K562 (cell line): ENCODE results near the gene ALDH16A1. TPM values are rescaled to one million over a fixed set of nuclear protein-coding genes. Genes with fewer than 3 reads are reported as not detected.

Experiments
- ATAC-seq: fragments of 200-7000 bp; cut with Tn5 transposase; 3 replicates; pipeline ENCODE4 v1.9.1; 2020; ENCODE audit warnings: moderate library complexity
- BruUV-seq: library from RNA; stranded (reverse); fragments of 400-500 nt; replicated peaks from 2 replicates; lab custom pipeline; 2021; lab: Mats Ljungman, UMichigan
- CTCF ChIA-PET: fragments of 300-600 bp; formaldehyde crosslinking; extraction: SDS; loops from one replicate; lab custom pipeline; 2021; ENCODE audit warnings: low intra/inter-chr PET ratio; lab: Yijun Ruan, JAX
- POLR2A ChIA-PET: fragments of 300-600, 350-650 bp; sonication (Branson Sonifier 250); formaldehyde crosslinking; extraction: SDS; loops from one replicate; lab custom pipeline; 2021; ENCODE audit warnings: antibody characterized with exemption, inconsistent platforms; lab: Yijun Ruan, JAX
- DNase-seq, 4 experiments: peaks; one replicate each; pipeline versions ENCODE4 v3.0.0 to v3.0.0-alpha.2; 2011 to 2018; ENCODE audit warnings: low spot score in 3 of 4, mixed read lengths in 3 of 4; ENCODE audit errors: extremely low read depth in 1 of 4
- FAIRE-seq: peaks from 2 replicates; lab custom pipeline; 2011; peaks lifted over from hg19 to GRCh38; lab: Jason Lieb, UNC
- H2AFZ ChIP-seq: 2 replicates; pipeline ENCODE4 v1.6.0; 2011; ENCODE audit warnings: low read depth, low read length, control low read depth, inconsistent platforms
- H3K27ac ChIP-seq: fragments of 200-600 bp; 3 replicates; pipeline ENCODE4 v1.8.0; 2011; ENCODE audit warnings: low read depth, mild to moderate bottlenecking, control low read depth, inconsistent platforms, low read length, moderate library complexity, mixed read lengths; ENCODE audit errors: extremely low read depth
- H3K27me3 ChIP-seq, 2 experiments: fragments of 300-600 bp in 1 of 2; 2 replicates in 1 of 2; 3 replicates in 1 of 2; pipeline versions ENCODE4 v1.6.0 to v1.8.0; 2011; ENCODE audit warnings: inconsistent platforms in 2 of 2, low read length in 2 of 2, mild to moderate bottlenecking in 1 of 2, mixed read lengths in 1 of 2, moderate library complexity in 1 of 2; ENCODE audit not compliant: control insufficient read depth in 2 of 2, insufficient read depth in 2 of 2
- H3K36me3 ChIP-seq: fragments of 300-600 bp; 3 replicates; pipeline ENCODE4 v1.8.0; 2011; ENCODE audit warnings: mild to moderate bottlenecking, low read length, inconsistent platforms; ENCODE audit not compliant: control insufficient read depth, insufficient read depth
- H3K4me1 ChIP-seq, 2 experiments: fragments of 200-600 bp in 1 of 2; replicated peaks in 1 of 2; 2 replicates in 1 of 2; 3 replicates in 1 of 2; pipeline versions ENCODE4 v1.5.1 to v1.8.0; 2011; ENCODE audit warnings: inconsistent platforms in 2 of 2, low read length in 2 of 2, mild to moderate bottlenecking in 1 of 2, mixed read lengths in 1 of 2, moderate library complexity in 1 of 2; ENCODE audit not compliant: control insufficient read depth in 2 of 2, insufficient read depth in 2 of 2
- H3K4me2 ChIP-seq: 2 replicates; pipeline ENCODE4 v1.6.1; 2011; ENCODE audit warnings: low read length, control low read depth, inconsistent platforms, mixed read lengths; ENCODE audit not compliant: insufficient read depth
- H3K4me3 ChIP-seq: fragments of 200-600 bp; sonication (generic), shearing (Covaris generic); 2 replicates; pipeline ENCODE4 v1.5.1; 2016; ENCODE audit warnings: control low read depth, inconsistent platforms
- H3K79me2 ChIP-seq: fragments of 200-600 bp; 3 replicates; pipeline ENCODE4 v1.8.0; 2011; ENCODE audit warnings: low read length, inconsistent platforms; ENCODE audit not compliant: control insufficient read depth, insufficient read depth
- H3K9ac ChIP-seq, 2 experiments: 2 replicates each; pipeline versions ENCODE4 v1.6.0 to v1.6.1; 2011; ENCODE audit warnings: low read depth in 2 of 2, low read length in 2 of 2, control low read depth in 1 of 2, inconsistent platforms in 1 of 2, mild to moderate bottlenecking in 1 of 2, mixed read lengths in 1 of 2; ENCODE audit not compliant: insufficient read depth in 1 of 2
- H3K9me1 ChIP-seq: one replicate; pipeline ENCODE4 v1.6.0; 2011; ENCODE audit warnings: inconsistent platforms, mild to moderate bottlenecking, low read length, moderate library complexity; ENCODE audit not compliant: control insufficient read depth, insufficient read depth
- H3K9me3 ChIP-seq: replicated peaks from 2 replicates; pipeline ENCODE4 v1.5.1; 2011; ENCODE audit warnings: low read depth, low read length, inconsistent platforms; ENCODE audit not compliant: control insufficient read depth, insufficient read depth
- H4K20me1 ChIP-seq: replicated peaks from 2 replicates; pipeline ENCODE4 v1.6.1; 2011; ENCODE audit warnings: low read length, inconsistent platforms, mixed read lengths; ENCODE audit not compliant: control insufficient read depth, insufficient read depth
- AFF1 ChIP-seq, 2 experiments: fragments of 450-650 bp; IDR thresholded peaks; 2 replicates each; pipeline ENCODE4 v1.6.1; 2018; ENCODE audit warnings: mild to moderate bottlenecking in 2 of 2, low read depth in 1 of 2; ENCODE audit not compliant: partially characterized antibody in 2 of 2
- C11orf30 ChIP-seq: fragments of 450-650 bp; IDR thresholded peaks from 2 replicates; pipeline ENCODE4 v1.6.1; 2016; ENCODE audit warnings: low read depth, mild to moderate bottlenecking
- EGR1 ChIP-seq: fragments of 450-650 bp; conservative IDR thresholded peaks from 2 replicates; pipeline ENCODE4 v1.6.1; 2017; ENCODE audit warnings: mild to moderate bottlenecking
- GMEB1 ChIP-seq: fragments of 250-450 bp; sonication (Bioruptor Pico); IDR thresholded peaks from 2 replicates; pipeline ENCODE4 v1.4.0; 2020; ENCODE audit warnings: mild to moderate bottlenecking
- HINFP ChIP-seq: fragments of 450-650 bp; conservative IDR thresholded peaks from 2 replicates; pipeline ENCODE4 v1.6.1; 2016; ENCODE audit warnings: missing genetic modification characterization, low read depth, mild to moderate bottlenecking, control low read depth, missing compliant biosample characterization
- HMGXB4 ChIP-seq: sonication (generic); formaldehyde crosslinking; IDR thresholded peaks from 2 replicates; pipeline ENCODE4 v1.8.1; 2023; ENCODE audit warnings: mild to moderate bottlenecking, missing genetic modification reagents
- MAFF ChIP-seq: IDR thresholded peaks from 2 replicates; pipeline ENCODE4 v1.6.1; 2012; ENCODE audit warnings: low read length, improper control_type of control experiment
- MCM5 ChIP-seq: fragments of 450-650 bp; IDR thresholded peaks from 2 replicates; pipeline ENCODE4 v1.6.1; 2016; ENCODE audit warnings: low read depth
- NCOA2 ChIP-seq, 2 experiments: fragments of 450-650 bp; IDR thresholded peaks; 2 replicates each; pipeline ENCODE4 v1.6.1; 2018; ENCODE audit warnings: mild to moderate bottlenecking in 2 of 2, moderate library complexity in 1 of 2; ENCODE audit not compliant: partially characterized antibody in 2 of 2
- NFE2 ChIP-seq: IDR thresholded peaks from 2 replicates; pipeline ENCODE4 v1.6.1; 2014; ENCODE audit warnings: antibody characterized with exemption, low read depth
- ZNF121 ChIP-seq: sonication (generic); formaldehyde crosslinking; conservative IDR thresholded peaks from 2 replicates; pipeline ENCODE4 v1.8.0; 2022; ENCODE audit warnings: missing genetic modification reagents
- ZNF316 ChIP-seq: fragments of 450-650 bp; IDR thresholded peaks from 2 replicates; pipeline ENCODE4 v1.6.1; 2016
- ZNF324 ChIP-seq: fragments of 250-450 bp; sonication (Bioruptor Pico); IDR thresholded peaks from 2 replicates; pipeline ENCODE4 v1.4.0; 2020; ENCODE audit warnings: mild to moderate bottlenecking
- ZNF79 ChIP-seq: fragments of 250-450 bp; sonication (Bioruptor Pico); IDR thresholded peaks from 2 replicates; pipeline ENCODE4 v1.4.0; 2020; ENCODE audit warnings: low read depth, mild to moderate bottlenecking, moderate library complexity
- WGBS: fragments of 100-300 bp; shearing (Covaris generic); methylation state at CpG from one replicate; pipeline ENCODE4 v1.1.6; 2016; ENCODE audit warnings: low coverage, mixed read lengths; ENCODE audit not compliant: insufficient coverage; ENCODE audit errors: missing lambda C conversion rate; 5-methylcytosine and 5-hydroxymethylcytosine counted together
- in situ Hi-C: fragments of 300-500 bp; cut with MboI; formaldehyde crosslinking; loops from 4 replicates; pipeline ENCODE4 v1.15.0; 2018; ENCODE audit warnings: inconsistent platforms, mixed read lengths
- intact Hi-C: fragments of 100-400 bp; cut with micrococcal nuclease; formaldehyde crosslinking; loops from 2 replicates; pipeline ENCODE4 v1.14.2; 2022
- polyA plus RNA-seq, 8 experiments: library from polyadenylated mRNA; depleted of rRNA in 4 of 8; stranded (reverse) in 5 of 8; unstranded in 3 of 8; fragments of >200 nt; fragmentation: Nextera tagmentation in 2 of 8; fragmentation: Illumina TruSeq in 1 of 8; extraction: Ambion mirVana in 2 of 8; extraction: Trizol in 1 of 8; gene quantifications; 2 replicates each; pipeline versions ENCODE4 v1.2.1 to v1.2.3, GENCODE V29; 2011 to 2014; ENCODE audit warnings: inconsistent platforms in 1 of 8, missing spikeins in 1 of 8
- total RNA-seq, 7 experiments: library from RNA; depleted of rRNA in 6 of 7; stranded (reverse); fragments of >200 nt in 6 of 7; fragmentation: Illumina TruSeq in 2 of 7; extraction: Trizol in 2 of 7; gene quantifications; 2 replicates each; pipeline versions ENCODE4 v1.2.1 to v1.2.3, GENCODE V29; 2011 to 2021; ENCODE audit warnings: low replicate concordance in 1 of 7

Gene ALDH16A1
- total and polyA plus RNA-seq, 9 of the 15 experiments (the other 6 are each of a cell fraction or from before 2014, with no cell fraction given) = 2.2 to 52.2 (median 7.6) TPM

- 0 out of 4 replicates have a peak overlapping the region, but pooled peaks of 1 of the 2 experiments have one; percentile 4 for H3K9ac ChIP-seq
- no peak for TF ChIP-seq AFF1 (IDR thresholded peaks at IDR 0.05; ENCODE audit: low read depth in 1 of 2, partially characterized antibody in 2 of 2)
- TF ChIP-seq NFE2 = 0 out of 2 replicates have a peak, but pooled peaks have one; percentile 42
- no peak for TF ChIP-seq GMEB1 (CRISPR knock-in tag)
- no peak for TF ChIP-seq EGR1
- TF ChIP-seq HMGXB4 (CRISPR knock-in tag) = no peak
- no peak for TF ChIP-seq NCOA2 (IDR thresholded peaks at IDR 0.05; ENCODE audit: partially characterized antibody in 2 of 2)
- TF ChIP-seq HINFP = no peak
- TF ChIP-seq ZNF316 = peak; percentile 35; the same call in 1 of the 2 replicates
- peak; percentile 20; the same call in 1 of the 2 replicates for TF ChIP-seq MAFF
- TF ChIP-seq ZNF121 (CRISPR knock-in tag) = peak; percentile 71; the same call in 1 of the 2 replicates
- no peak for TF ChIP-seq ZNF324
- no peak for TF ChIP-seq ZNF79 (CRISPR knock-in tag)
- peak; percentile 47; the same call in 1 of the 2 replicates for TF ChIP-seq C11orf30
- no peak for TF ChIP-seq MCM5
Observed at GRCh38 chr19:49456326-49456725, 3.3 kb downstream of the ALDH16A1 start.

More at GRCh38 chr19:49456326-49456725, 3.3 kb downstream of the ALDH16A1 start:
- no peak overlapping the region for H3K4me3 ChIP-seq
- intact Hi-C loops = no loop called here
- ChIA-PET POLR2A (interaction anchor here (0.6 to 1.5 kb wide), 3 partner anchors 9 to 395 kb away, joined by 3 to 4 read pairs (median 3); no protein-coding TSS in a partner anchor), CTCF (no interaction called here)
- no peaks in the 10 kb centered on the region for H3K9me1 ChIP-seq
- no TSS peak for BruUV-seq
- no peaks in the 10 kb centered on the region for H3K9me3 ChIP-seq
- H2AFZ ChIP-seq = no peak overlapping the region
- DNase-seq = no peak
- ATAC-seq = no peak
- WGBS = 88% methylated on average over 4 of the region's 5 CpGs
- peak overlapping the region; percentile 26; the same call in 2 of the 3 replicates for H3K27ac ChIP-seq
- peaks cover 2 to 32% of the 10 kb centered on the region in 2 experiments; a peak in 4 of 5 replicates for H3K4me1 ChIP-seq
- in situ Hi-C loops = no loop called here
- no peak for FAIRE-seq
- H3K4me2 ChIP-seq = no peak overlapping the region
- no peaks in the 10 kb centered on the region for H3K27me3 ChIP-seq
- H4K20me1 ChIP-seq = no peaks in the 10 kb centered on the region
- peaks cover 43% of the 10 kb centered on the region; the same call in 2 of the 3 replicates for H3K36me3 ChIP-seq
- H3K79me2 ChIP-seq = peaks cover 34% of the 10 kb centered on the region
